HG02759 (cell line): ENCODE results near the gene SLC10A6.

Experiments used
- ATAC-seq: cut with Tn5 transposase; IDR thresholded peaks from one replicate; pipeline ENCODE4 v1.9.1; 2021; ENCODE audit warnings: mild to moderate bottlenecking, moderate library complexity; ENCODE audit not compliant: unreplicated experiment

SLC10A6 gene

GRCh38 chr4:86853209-86853608 lies 4.0 kb upstream of the SLC10A6 start:
- no peak for ATAC-seq

GRCh38 chr4:86848136-86848535 lies 1.0 kb downstream of the SLC10A6 start:
- no peak for ATAC-seq

- ATAC-seq: no peak
Observed at GRCh38 chr4:86847571-86847970, 1.6 kb downstream of the SLC10A6 start.

GRCh38 chr4:86846921-86847320 lies 2.3 kb downstream of the SLC10A6 start:
- ATAC-seq: no peak

- no peak for ATAC-seq
Observed at GRCh38 chr4:86845593-86845992, 3.6 kb downstream of the SLC10A6 start.

GRCh38 chr4:86841309-86841708 lies 7.9 kb downstream of the SLC10A6 start:
- ATAC-seq: no peak

GRCh38 chr4:86840858-86841257 lies 8.3 kb downstream of the SLC10A6 start:
- ATAC-seq: no peak

GRCh38 chr4:86837691-86838503 lies 11.3 kb downstream of the SLC10A6 start:
- ATAC-seq: no peak

GRCh38 chr4:86835677-86836076 lies 13.5 kb downstream of the SLC10A6 start:
- ATAC-seq: no peak

- no peak for ATAC-seq
Observed at GRCh38 chr4:86834901-86835300, 14.3 kb downstream of the SLC10A6 start.

- no peak for ATAC-seq
Observed at GRCh38 chr4:86833615-86834014, 15.6 kb downstream of the SLC10A6 start.

GRCh38 chr4:86831262-86832130 lies 17.7 kb downstream of the SLC10A6 start:
- ATAC-seq: no peak

GRCh38 chr4:86825511-86825910 lies 23.7 kb downstream of the SLC10A6 start:
- ATAC-seq: no peak

- ATAC-seq: no peak
Observed at GRCh38 chr4:86822136-86822535, 27.0 kb downstream of the SLC10A6 start.

- ATAC-seq: no peak
Observed at GRCh38 chr4:86821151-86821550, 28.0 kb downstream of the SLC10A6 start.

GRCh38 chr4:86819561-86819960 lies 29.6 kb downstream of the SLC10A6 start:
- ATAC-seq: no peak

GRCh38 chr4:86818841-86819240 lies 30.3 kb downstream of the SLC10A6 start:
- no peak for ATAC-seq

GRCh38 chr4:86818211-86818610 lies 31.0 kb downstream of the SLC10A6 start:
- no peak for ATAC-seq

- no peak for ATAC-seq
Observed at GRCh38 chr4:86816501-86817273, 32.5 kb downstream of the SLC10A6 start.

GRCh38 chr4:86815653-86816052 lies 33.5 kb downstream of the SLC10A6 start:
- ATAC-seq: no peak

GRCh38 chr4:86810847-86811246 lies 38.3 kb downstream of the SLC10A6 start:
- ATAC-seq: no peak
